Kidney (tissue), 14 donors: ENCODE data around the gene LRRC51. TPM values are rescaled to one million over a fixed set of nuclear protein-coding genes. Genes with fewer than 3 reads are reported as not detected.
A peak's percentile ranks its signal among the peaks of the same experiment; 100 is the strongest.

Experiments used
- DNase-seq, 5 donors: peaks; one replicate each; pipeline ENCODE4 v3.0.0-alpha.2; 2013 to 2020
- FAIRE-seq: peaks from 2 replicates; lab custom pipeline; 2012; peaks lifted over from hg19 to GRCh38; lab: Jason Lieb, UNC
- H3K27ac ChIP-seq, 2 donors: one replicate each; pipeline ENCODE4 v1.7.0; 2013; ENCODE audit warnings: low read depth in 2 of 2, low read length in 2 of 2, inconsistent platforms in 1 of 2
- H3K27me3 ChIP-seq: one replicate; pipeline ENCODE4 v1.7.1; 2013; ENCODE audit warnings: low read length, inconsistent platforms; ENCODE audit not compliant: control insufficient read depth, insufficient read depth
- H3K36me3 ChIP-seq, 3 donors: one replicate each; pipeline versions ENCODE4 v1.7.0 to v1.7.1; 2013; ENCODE audit warnings: low read length in 3 of 3, control low read depth in 1 of 3, inconsistent platforms in 1 of 3; ENCODE audit not compliant: insufficient read depth in 3 of 3, control insufficient read depth in 2 of 3
- H3K4me1 ChIP-seq, 3 donors: one replicate each; pipeline versions ENCODE4 v1.7.0 to v1.7.1; 2013; ENCODE audit warnings: low read length in 3 of 3, inconsistent platforms in 1 of 3, low read depth in 1 of 3; ENCODE audit not compliant: control insufficient read depth in 2 of 3, insufficient read depth in 2 of 3
- H3K4me3 ChIP-seq, 3 donors: one replicate each; pipeline versions ENCODE4 v1.7.0 to v1.8.1; 2013; ENCODE audit warnings: low read length in 3 of 3, control low read depth in 1 of 3, inconsistent platforms in 1 of 3
- H3K9ac ChIP-seq, 3 donors: one replicate each; pipeline versions ENCODE4 v1.7.0 to v1.7.1; 2013; ENCODE audit warnings: low read length in 3 of 3, control low read depth in 1 of 3, inconsistent platforms in 1 of 3
- H3K9me3 ChIP-seq, 3 donors: one replicate each; pipeline versions ENCODE4 v1.7.0 to v1.7.1; 2013; ENCODE audit warnings: low read length in 3 of 3, control low read depth in 1 of 3, inconsistent platforms in 1 of 3; ENCODE audit not compliant: control insufficient read depth in 2 of 3, insufficient read depth in 1 of 3
- CTCF ChIP-seq: IDR thresholded peaks from 3 replicates; pipeline ENCODE4 v1.5.1; 2012; ENCODE audit warnings: mild to moderate bottlenecking, moderate library complexity, borderline replicate concordance; ENCODE audit not compliant: insufficient read depth; ENCODE audit errors: extremely low read depth
- intact Hi-C: fragments of 100-400 bp; cut with DNase I; formaldehyde crosslinking; loops from one replicate; pipeline ENCODE4 v1.11.1; 2022
- polyA plus RNA-seq: library from polyadenylated mRNA; stranded (reverse); fragments of 350-450 nt; fragmentation: Illumina TruSeq; extraction: RNeasy Lipid Tissue Mini Kit (QIAGEN cat#74804); gene quantifications from one replicate; pipeline ENCODE4 v1.2.3, GENCODE V29; 2014; ENCODE audit warnings: low read depth, low replicate concordance; ENCODE audit not compliant: insufficient read depth
- total RNA-seq: library from RNA; stranded (reverse); fragmentation: NEBNext Ultra II Directional; extraction: Animal tissue kit (Norgen Biotek cat#: 25700); gene quantifications from one replicate; pipeline ENCODE4 v1.2.1, GENCODE V29; 2021
- donor health status: control.
- donor health status: control.
- donor health status: control.
- donor health status: control.
- donor health status: control.
- donor health status: DM: yes; HTN: yes; CAD: no.
- donor health status: Normal renal cell carcinoma (clear cell type).

Gene LRRC51
- total and polyA plus RNA-seq, 2 donors from 2014 or later: 23.3 to 28.9 TPM

- Histone ChIP-seq H3K9me3 (no peaks in the 10 kb centered on the region), H3K4me1 (peaks cover 3 to 11% (median 5%) of the 10 kb centered on the region in 3 donors), H3K27ac (peak within 1 kb of the TSS; percentile 95 to 99), H3K27me3 (no peaks in the 10 kb centered on the region), H3K36me3 (peaks cover 0 to 2% (median 0%) of the 10 kb centered on the region in 3 donors), H3K9ac (peak within 1 kb of the TSS; percentile 87 to 93 (median 93)), H3K4me3 (peak within 1 kb of the TSS; percentile 80 to 94 (median 86))
- TF ChIP-seq CTCF: peak; percentile 2
- peak; percentile 99 for FAIRE-seq
- DNase-seq: peak; percentile 99 to 100 (median 99)
- intact Hi-C loops: no loop called here
Observed at GRCh38 chr11:72112143-72112977, 31.7 kb downstream of the LRRC51 start, which contains the start of gene ANAPC15. ANAPC15 (minus strand) TSS chr11:72112695; CDS start chr11:72111276, 1,419 bp downstream.

- peak overlapping the region; percentile 80 to 94 (median 86) for H3K4me3 ChIP-seq
- peak overlapping the region; percentile 4 to 87 (median 80) for H3K9ac ChIP-seq
- H3K9me3 ChIP-seq: no peaks in the 10 kb centered on the region
- no peaks in the 10 kb centered on the region for H3K27me3 ChIP-seq
- FAIRE-seq: no peak
- peak overlapping the region; percentile 95 to 99 for H3K27ac ChIP-seq
- intact Hi-C loops: no loop called here
- H3K4me1 ChIP-seq: peaks cover 3 to 11% (median 5%) of the 10 kb centered on the region in 3 donors
- peak in 1 of 5 donors; percentile 7 for DNase-seq
- peaks cover 0 to 2% (median 0%) of the 10 kb centered on the region in 3 donors for H3K36me3 ChIP-seq
- TF ChIP-seq CTCF: no peak
Observed at GRCh38 chr11:72112978-72113808, 32.5 kb downstream of the LRRC51 start.

DNA sequence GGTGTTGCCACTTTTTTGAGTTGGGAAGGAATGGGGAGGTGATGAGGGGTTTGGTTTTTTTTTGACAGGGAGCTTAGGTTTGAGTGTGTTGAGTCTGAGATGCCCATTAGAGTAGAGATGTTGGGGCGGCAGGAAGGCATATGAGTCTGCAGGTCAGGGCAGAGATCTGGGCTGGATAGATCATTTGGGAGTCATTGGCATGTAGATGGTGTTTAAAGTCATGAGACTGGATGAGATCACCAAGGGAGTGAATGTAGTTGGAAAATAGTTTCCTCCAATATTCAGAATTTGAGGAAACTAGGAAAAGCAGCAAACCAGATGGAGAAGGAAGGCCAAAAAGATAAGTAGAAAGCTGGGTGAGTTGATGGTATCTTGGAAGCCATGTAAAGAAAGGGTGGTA is 33.9 kb downstream of the LRRC51 start:
- Histone ChIP-seq H3K4me3 (no peak overlapping the region), H3K36me3 (peaks cover 0 to 2% (median 0%) of the 10 kb centered on the region in 3 donors), H3K27ac (no peak overlapping the region), H3K4me1 (peaks cover 3 to 11% (median 5%) of the 10 kb centered on the region in 3 donors), H3K9me3 (no peaks in the 10 kb centered on the region), H3K9ac (no peak overlapping the region), H3K27me3 (no peaks in the 10 kb centered on the region)
- no peak for TF ChIP-seq CTCF
- intact Hi-C loops: no loop called here
- DNase-seq: no peak
- FAIRE-seq: no peak
